Activated effector memory CD4-positive, alpha-beta T cell treated with anti-CD3 and anti-CD28 coated beads, Interleukin-2, amount 50 U/mL, for 16 hours (primary cell): Measurements from ENCODE around the gene STRN3.
"Not testable (repeated sequence)": the region's sequence is repeated elsewhere in the genome, so short reads cannot be mapped to it uniquely, and the experiment has no call there.

Source experiments
- DNase-seq: peaks from one replicate; pipeline ENCODE4 v3.0.0-alpha.2; 2020

Gene STRN3

GRCh38 chr14:30999038-30999773 is 27.0 kb downstream of the STRN3 start:
- no peak for DNase-seq

DNA sequence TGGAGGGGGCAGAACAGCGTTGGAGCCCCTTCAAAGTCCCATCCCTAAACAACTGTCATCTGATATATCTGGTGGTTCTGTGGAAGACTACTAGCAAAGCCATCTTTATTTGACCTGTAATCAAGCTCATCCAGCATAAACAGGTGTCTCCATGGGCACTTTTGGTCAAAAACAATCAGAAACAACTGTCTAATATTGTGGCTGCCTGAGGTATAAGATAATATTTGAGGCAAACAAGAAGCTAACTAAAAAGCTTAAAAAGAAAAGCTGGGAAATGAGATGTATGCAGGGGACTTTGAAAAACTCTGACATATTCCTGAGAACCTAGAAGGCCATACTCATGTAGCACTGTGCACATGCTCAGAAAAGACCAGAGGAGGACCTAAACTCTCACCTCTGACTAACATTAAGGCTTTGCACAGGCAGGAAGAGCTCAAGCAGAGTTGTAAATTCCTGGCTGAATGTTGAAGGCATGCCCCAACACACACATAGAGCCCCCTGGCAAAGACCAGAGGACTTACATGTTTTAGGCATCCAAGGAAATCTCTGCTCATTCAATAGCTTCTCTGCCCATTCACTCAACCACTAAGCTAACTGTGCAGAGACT is 28.0 kb downstream of the STRN3 start:
- DNase-seq: no peak

DNA sequence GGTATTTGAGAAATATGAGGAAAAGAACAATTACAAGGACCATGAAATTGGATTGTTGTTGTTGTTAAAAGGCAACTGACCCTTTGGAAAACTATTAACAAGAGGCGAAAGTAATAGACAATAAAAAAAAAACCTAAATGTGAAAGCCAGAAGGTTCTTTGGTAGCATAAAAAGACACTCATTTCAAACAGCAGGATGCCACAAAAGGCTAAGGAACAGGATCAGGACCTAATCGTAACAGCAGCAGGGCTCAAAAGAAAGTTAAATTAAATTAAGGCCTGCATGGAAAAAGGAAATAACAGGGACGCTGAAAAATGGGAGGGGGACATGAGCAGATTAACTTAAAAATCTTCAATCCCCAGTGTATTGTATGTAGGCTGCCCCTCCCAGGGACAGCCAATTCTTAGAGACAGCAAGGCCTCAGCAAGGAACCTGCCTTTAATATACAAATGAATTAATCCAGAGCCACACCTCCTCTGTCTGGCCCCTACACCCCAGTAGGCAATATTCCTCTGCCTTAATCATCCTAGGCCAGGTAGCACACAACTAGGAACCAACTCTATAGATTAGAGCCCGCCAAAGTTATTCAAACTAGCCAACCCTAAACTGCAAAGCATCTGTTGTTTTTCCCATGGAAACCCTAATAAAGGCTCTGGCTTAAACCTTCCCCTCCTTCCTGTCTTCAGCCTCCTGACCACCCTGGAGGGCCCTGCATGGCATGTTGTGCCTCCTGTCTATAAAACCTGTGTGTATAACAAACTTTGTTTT is 29.1 kb downstream of the STRN3 start:
- no peak for DNase-seq

GRCh38 chr14:30995689-30996088 is 30.5 kb downstream of the STRN3 start:
- DNase-seq: no peak

- no peak for DNase-seq
Measured at GRCh38 chr14:30994681-30995620, 31.2 kb downstream of the STRN3 start.

DNA sequence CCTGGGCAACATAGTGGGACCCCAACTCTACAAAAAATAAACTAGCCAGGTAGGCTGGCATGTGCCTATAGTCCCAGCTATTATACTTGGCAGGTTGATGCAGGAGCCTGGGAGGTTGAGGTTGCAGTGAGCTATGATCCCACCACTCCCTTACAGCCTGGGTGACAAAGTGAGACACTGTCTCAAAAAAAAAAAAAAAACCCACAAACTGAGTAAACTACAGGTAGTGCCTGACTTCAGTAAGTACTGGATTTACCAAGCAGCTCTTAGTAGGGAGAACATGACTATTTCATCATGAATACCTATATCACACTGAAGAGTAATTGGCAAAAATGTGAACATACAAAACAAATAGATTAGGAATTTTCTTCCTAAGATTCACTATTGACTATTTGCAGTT is 33.1 kb downstream of the STRN3 start:
- no peak for DNase-seq

- no peak for DNase-seq
Measured at GRCh38 chr14:30991408-30991807, 34.8 kb downstream of the STRN3 start.

- DNase-seq: no peak
Measured at GRCh38 chr14:30990770-30991169, 35.4 kb downstream of the STRN3 start.

GRCh38 chr14:30988509-30988908 is 37.7 kb downstream of the STRN3 start:
- DNase-seq: no peak

DNA sequence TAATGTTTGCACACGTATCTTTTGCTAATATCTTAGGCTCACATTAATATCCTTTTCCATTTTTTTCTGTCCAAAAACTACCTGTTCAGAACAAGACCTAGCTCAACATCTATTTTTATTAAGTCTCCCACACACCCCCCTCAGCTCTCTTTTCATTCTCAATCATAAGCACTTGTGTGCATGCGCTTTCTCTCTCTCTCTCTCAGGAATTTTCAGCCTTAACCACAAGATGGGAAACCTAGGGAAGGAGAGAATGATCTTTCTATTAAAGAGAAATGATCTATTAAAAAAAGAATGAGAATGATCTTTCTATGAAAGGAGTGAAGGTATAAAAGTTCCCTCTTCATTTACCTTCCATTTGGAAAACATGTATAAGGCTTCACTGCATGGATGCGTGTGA is 40.4 kb downstream of the STRN3 start:
- DNase-seq: no peak

- DNase-seq: no peak
Measured at GRCh38 chr14:30983858-30984257, 42.3 kb downstream of the STRN3 start.

DNA sequence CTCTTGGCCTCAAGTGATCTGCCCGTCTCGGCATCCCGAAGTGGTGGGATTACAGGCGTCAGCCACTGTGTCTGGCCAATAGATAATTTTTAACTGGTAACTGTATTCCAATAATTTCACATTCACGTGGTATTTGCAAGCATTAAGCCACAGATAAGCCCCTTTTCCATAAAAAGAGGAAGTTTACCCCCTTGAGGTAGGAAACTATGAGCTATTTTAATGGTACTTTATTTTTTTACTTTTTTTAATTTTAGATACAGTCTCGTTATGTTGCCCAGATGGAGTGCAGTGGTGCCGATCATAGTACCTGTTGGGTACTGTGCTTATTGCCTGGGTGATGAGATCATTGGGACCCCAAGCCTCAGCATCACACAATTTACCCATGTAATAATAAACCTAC is 43.6 kb downstream of the STRN3 start:
- no peak for DNase-seq

GRCh38 chr14:30980980-30981379 is 45.2 kb downstream of the STRN3 start:
- no peak for DNase-seq

GRCh38 chr14:30980106-30980704 is 46.0 kb downstream of the STRN3 start:
- DNase-seq: not testable (repeated sequence)

GRCh38 chr14:30977752-30978151 is 48.4 kb downstream of the STRN3 start:
- no peak for DNase-seq

DNA sequence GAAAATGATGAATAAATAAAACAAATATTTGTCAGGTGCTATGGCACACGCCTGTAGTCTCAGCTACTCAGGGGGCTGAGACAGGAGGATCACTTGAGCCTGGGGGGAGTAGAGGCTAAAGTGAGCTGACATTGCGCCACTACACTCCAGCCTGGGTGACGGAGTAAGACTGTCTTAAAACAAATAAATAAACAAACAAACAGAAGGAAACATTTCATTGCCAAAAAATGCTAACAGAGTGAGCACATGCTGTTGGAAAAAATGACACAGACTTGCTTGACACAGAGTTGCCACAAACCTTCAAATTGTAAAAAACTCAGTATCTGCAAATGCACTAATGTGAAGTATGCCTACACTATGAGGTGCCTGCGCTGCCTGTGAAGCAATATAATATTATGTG is 51.6 kb downstream of the STRN3 start:
- no peak for DNase-seq

DNA sequence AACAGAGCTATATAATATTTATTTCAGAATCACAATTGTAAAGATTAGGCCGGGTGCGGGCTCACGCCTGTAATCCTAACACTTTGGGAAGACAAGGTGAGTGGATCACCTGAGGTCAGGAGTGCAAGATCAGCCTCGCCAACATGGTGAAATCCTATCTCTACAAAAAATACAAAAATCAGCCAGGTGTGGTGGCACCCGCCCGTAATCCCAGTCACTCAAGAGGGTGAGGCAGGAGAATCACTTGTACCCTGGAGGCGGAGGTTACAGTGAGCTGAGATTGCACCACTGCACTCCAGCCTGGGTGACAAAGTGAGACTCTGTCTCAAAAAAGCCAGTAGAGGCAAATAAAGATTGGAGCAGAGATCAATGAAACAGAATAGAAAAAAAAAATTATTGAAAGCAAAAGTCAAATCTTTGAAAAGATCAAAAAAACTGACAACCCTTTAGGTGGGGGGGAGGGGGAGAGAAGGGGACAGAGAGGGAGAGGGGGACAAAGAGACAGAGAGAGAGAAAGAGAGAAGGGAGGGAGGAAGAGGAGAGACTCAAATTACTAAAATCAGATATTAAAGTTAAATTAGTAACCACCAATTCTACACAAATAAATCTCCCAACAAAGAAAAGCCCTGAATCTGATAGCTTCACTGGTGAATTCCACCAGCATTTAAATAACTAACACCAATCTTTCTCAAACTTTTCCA is 53.1 kb downstream of the STRN3 start:
- no peak for DNase-seq

GRCh38 chr14:30972036-30972732 is 54.0 kb downstream of the STRN3 start:
- DNase-seq: not testable (repeated sequence)

- no peak for DNase-seq
Measured at GRCh38 chr14:30971586-30971985, 54.6 kb downstream of the STRN3 start.

DNA sequence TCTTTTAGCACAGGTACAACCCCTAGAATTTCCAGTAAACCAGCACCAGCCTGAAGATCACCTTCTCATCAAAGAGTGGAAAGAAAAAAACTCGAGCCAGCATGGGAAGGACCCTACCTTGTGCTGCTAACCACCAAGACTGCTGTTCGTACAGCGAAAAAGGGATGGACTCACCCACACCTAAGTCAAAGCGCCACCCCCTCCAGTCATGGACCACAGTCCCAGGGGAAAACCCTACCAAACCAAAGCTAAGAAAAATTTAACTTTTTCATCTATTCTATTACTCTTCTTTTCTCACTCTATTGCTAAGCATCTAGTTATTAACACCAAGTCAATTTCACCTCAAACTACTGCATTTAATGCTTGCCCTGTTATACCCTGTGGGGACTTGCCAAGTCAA is 56.4 kb downstream of the STRN3 start:
- not testable (repeated sequence) for DNase-seq
